ENCODE measurements around the gene CENPW.

Gene CENPW

GRCh38 chr6:126339796-126340609 lies at the start of gene CENPW:
CENPW (plus strand) TSS chr6:126340115; CDS start chr6:126340274, 159 bp downstream.
- peak; percentile 56 to 96 (median 71) for DNase-seq (ENCODE audit: low read depth in 3 of 3, low spot score in 1 of 3)

DNA sequence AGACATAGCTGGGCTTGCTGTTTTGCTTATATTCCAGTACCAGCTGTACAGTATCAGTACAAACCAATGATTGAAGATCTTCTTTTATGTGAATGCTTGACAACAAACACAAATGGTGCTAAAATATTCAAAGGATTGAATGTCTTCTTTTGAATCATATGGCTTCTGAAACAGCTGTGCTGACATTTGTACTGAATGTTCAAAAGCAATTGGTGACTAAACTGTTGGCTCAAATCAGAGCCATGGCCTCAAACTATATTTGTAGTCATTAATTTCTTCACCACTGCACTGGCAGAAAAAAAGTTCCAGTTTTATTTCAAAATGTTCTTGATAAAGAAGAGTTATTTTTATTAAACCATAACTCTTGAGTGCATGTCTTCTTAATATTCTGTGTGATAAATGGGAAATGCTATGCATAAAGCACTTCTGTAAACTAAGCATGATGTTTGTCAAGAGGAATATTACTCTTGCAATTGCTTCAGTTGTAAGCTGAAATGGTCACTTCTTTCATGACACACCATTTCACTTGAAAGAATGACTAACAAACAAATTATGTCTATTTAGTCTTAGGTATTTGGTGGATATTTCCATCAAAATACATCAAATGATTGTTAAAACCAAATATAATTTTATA lies 45.9 kb upstream of the CENPW start:
- DNase-seq (ENCODE audit: low read depth in 3 of 3, low spot score in 1 of 3), result no peak

- no peak for DNase-seq (ENCODE audit: low read depth in 3 of 3, low spot score in 1 of 3)
Observed at GRCh38 chr6:126300126-126300525, 39.8 kb upstream of the CENPW start.

DNA sequence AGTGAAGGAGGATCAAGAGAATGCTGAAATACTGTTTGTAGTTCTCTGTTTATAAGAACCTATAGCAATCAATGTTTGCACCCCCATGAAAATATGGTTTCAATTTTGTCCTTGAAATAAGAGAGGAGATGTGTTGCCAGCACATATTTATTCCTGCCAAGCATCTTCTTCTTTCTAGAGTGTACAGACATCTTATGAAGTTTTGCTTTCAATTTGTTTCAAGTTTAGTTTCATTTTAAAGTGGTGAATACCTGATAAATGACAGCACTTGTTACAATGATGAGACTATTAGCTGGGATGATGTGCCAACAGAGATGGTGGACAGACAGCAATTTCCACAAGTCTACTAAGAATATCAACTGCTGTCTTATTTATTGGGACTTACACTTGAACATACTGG lies 39.2 kb upstream of the CENPW start:
- DNase-seq (ENCODE audit: low read depth in 3 of 3, low spot score in 1 of 3), result no peak

GRCh38 chr6:126302191-126302590 lies 37.7 kb upstream of the CENPW start:
- DNase-seq (ENCODE audit: low read depth in 3 of 3, low spot score in 1 of 3), result no peak

DNA sequence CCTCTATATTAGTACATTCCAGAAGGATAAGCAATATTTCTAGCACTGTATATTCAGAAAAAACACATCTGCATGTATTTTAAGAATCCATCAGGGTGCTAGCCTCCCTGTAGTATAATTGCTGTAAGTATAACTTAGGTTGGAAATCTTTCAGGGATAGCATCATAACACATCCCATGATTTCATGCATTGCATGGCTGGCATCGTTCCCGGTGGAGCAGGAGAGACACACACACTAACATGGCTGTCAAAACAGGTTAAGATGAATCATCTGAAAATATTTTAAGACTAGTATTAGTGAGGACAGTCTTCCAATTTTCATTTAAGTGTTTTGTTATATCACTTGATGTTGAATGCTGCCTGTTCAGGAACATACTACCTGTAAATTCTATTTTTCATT lies 32.1 kb upstream of the CENPW start:
- no peak for DNase-seq (ENCODE audit: low read depth in 3 of 3, low spot score in 1 of 3)

DNA sequence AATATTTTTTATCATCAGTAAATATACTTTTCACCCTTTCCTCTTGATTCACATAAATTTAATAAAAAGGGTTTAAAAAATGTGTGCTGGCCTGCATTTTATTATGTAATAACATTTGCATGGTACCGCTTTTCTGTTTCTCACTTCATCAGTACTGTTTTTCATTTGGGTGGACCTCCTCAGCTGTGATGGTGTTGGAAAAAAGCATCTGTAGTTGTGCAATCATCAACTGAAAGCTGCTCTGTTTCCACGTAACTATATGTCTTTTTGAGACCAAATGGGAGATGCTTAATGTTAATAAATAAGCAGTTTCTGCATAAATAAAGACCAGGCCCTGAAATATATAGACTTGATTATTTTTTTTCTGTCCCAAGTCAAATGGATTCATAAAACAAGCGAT lies 31.6 kb upstream of the CENPW start:
- DNase-seq (ENCODE audit: low read depth in 3 of 3, low spot score in 1 of 3), result no peak

DNA sequence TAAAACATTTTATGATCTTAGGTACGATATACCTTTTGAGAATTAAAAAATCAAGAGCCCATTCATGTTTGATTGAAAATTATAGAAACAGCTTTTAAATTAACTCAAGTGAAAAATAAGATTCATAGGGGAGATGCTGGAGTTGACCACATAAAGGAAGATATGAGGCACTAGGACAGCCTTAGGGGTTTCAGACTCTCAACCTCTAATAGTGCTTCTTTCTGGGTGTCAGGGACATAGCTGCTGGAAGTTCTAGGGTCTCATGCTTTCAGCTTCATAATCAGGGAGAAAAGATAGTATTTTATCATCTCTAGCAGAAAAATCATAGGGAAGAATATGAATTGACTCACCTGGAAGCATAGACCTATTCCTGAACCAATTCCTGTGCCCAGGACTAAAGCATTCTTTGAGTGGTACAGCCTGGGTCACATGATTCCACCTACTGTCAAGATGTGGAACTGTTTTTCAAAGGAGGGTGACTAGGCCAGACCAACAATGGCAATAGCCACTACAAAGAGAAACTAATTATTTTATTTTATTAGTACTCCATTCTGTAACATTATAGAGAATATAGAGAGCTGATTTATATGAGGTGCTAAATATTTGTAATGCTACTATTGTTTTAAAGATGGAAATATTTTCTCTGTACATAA lies 27.8 kb upstream of the CENPW start:
- no peak for DNase-seq (ENCODE audit: low read depth in 3 of 3, low spot score in 1 of 3)

GRCh38 chr6:126313941-126314340 lies 26.0 kb upstream of the CENPW start:
- no peak for DNase-seq (ENCODE audit: low read depth in 3 of 3, low spot score in 1 of 3)

GRCh38 chr6:126318797-126319196 lies 21.1 kb upstream of the CENPW start:
- no peak for DNase-seq (ENCODE audit: low read depth in 3 of 3, low spot score in 1 of 3)

DNA sequence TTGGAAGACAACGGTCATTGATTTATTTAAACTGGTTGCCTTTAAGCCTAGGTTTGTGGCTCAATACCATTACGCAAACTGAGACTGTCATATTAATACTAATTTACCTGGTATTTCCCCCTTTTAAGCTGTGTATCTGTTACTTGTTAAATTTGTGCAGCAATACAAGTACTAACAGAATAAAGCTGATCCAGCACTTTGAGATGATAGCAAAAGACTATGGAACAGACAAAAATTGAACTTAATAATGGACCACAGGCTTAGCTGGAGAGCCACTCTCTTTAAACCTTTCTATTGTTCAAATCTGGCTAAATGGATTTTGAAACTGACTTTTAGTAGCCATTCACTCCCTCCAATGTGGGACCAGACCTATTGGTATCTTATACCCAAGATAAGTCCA lies 6.2 kb upstream of the CENPW start:
- no peak for DNase-seq (ENCODE audit: low read depth in 3 of 3, low spot score in 1 of 3)

DNA sequence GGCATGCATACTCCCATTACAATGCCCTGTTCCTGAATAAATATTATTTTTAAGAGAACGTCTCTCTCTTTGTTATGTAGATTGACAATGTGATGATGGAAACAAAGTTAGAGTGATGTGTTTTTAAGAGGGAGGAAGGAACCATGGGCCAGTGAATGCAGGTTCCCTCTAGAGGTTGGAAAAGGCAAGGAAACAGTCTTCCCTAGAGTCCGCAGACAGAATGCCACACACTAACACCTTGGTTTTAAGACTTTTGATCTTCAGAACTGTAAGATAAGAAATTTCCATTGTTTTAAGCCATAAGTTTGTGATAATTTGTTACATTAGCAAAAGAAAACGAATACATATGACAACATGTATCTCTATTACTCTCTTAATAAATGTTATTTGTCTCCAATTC lies 4.7 kb upstream of the CENPW start:
- DNase-seq (ENCODE audit: low read depth in 3 of 3, low spot score in 1 of 3), result no peak

DNA sequence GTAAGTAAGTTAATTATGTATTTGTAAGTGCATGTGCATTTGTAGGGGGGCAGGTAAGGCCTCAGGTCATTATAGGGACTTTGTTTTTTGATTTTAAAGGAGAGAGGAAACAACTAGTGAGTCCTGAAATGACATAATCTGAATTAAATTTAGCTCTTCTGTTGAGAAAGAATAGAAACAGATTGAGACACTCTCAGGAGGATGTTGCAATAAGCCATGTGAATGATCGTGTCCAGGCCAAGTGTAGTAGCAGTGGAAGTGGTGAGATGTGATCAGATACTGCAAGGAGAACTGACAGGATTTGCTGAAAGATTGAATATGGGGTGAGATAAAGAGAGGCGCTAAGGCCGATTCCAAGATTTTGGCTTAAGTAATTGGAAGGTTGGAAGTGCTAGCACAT lies 2.6 kb upstream of the CENPW start:
- DNase-seq (ENCODE audit: low read depth in 3 of 3, low spot score in 1 of 3), result no peak

- no peak for DNase-seq (ENCODE audit: low read depth in 3 of 3, low spot score in 1 of 3)
Observed at GRCh38 chr6:126341126-126341525, 1.2 kb downstream of the CENPW start.

- no peak for DNase-seq (ENCODE audit: low read depth in 3 of 3, low spot score in 1 of 3)
Observed at GRCh38 chr6:126344181-126344580, 4.3 kb downstream of the CENPW start.

GRCh38 chr6:126351960-126352359 lies 12.0 kb downstream of the CENPW start:
- no peak for DNase-seq (ENCODE audit: low read depth in 3 of 3, low spot score in 1 of 3)

- no peak for DNase-seq (ENCODE audit: low read depth in 3 of 3, low spot score in 1 of 3)
Observed at GRCh38 chr6:126352514-126352913, 12.6 kb downstream of the CENPW start.

DNA sequence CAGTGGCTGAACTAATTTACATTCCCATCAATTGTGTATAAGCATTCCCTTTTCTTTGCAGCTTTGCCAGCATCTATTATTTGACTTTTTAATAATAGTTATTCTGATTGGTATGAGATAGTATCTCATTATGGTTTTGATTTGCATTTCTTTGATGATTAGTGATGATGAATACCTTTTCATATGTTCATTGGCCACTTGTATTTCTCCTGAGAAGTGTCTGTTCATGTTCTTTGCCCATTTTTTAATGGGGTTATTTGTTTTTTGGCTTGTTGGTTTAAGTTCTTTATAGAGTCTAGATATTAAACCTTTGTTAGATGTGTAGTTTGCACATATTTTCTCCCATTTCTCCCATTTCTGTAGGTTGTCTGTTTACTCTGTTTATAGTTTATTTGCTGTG lies 16.6 kb downstream of the CENPW start:
- no peak for DNase-seq (ENCODE audit: low read depth in 3 of 3, low spot score in 1 of 3)

GRCh38 chr6:126359936-126360537 lies 20.1 kb downstream of the CENPW start:
- DNase-seq (ENCODE audit: low read depth in 3 of 3, low spot score in 1 of 3), result no peak

- DNase-seq (ENCODE audit: low read depth in 3 of 3, low spot score in 1 of 3), result no peak
Observed at GRCh38 chr6:126361832-126362440, 22.0 kb downstream of the CENPW start.

DNA sequence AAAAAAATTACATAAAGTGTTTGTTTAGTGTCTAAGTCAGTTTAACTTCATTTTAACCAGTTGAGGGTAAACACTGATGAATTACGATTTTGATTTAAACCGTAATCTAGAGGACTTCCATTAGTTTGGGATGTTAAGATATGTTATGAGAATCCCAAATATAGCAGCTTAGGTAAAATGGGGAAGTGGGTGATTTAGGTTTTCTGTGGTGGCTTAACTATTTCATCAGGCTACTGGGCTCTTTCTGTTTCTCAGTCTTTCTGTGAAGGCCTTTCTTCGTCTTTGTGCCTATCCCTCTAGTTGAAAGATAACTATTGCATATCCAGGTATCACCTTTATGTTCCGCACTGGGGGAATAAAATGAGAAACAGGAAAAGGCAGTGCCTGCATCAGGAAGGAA lies 27.9 kb downstream of the CENPW start:
- DNase-seq (ENCODE audit: low read depth in 3 of 3, low spot score in 1 of 3), result no peak

Data from stimulated activated CD4-positive, alpha-beta T cell treated with anti-CD3 and anti-CD28 coated beads, TNF-alpha, amount 100 ng/mL, for 1 hour (primary cell).